IPS-18a (cell line): ENCODE data around the gene TSHZ2.

Experiments
- H3K27ac ChIP-seq: one replicate; pipeline ENCODE4 v1.5.1; 2013; ENCODE audit warnings: low read length
- H3K27me3 ChIP-seq: one replicate; pipeline ENCODE4 v1.6.1; 2013; ENCODE audit warnings: mild to moderate bottlenecking, low read length; ENCODE audit not compliant: control insufficient read depth, insufficient read depth
- H3K36me3 ChIP-seq: one replicate; pipeline ENCODE4 v1.6.1; 2013; ENCODE audit warnings: low read depth, low read length; ENCODE audit not compliant: control insufficient read depth
- H3K4me1 ChIP-seq: one replicate; pipeline ENCODE4 v1.6.1; 2013; ENCODE audit warnings: low read depth, low read length; ENCODE audit not compliant: control insufficient read depth
- H3K4me3 ChIP-seq: one replicate; pipeline ENCODE4 v1.5.1; 2013; ENCODE audit warnings: low read length
- H3K9ac ChIP-seq: one replicate; pipeline ENCODE4 v1.6.1; 2013; ENCODE audit warnings: mild to moderate bottlenecking, low read length, moderate library complexity
- H3K9me3 ChIP-seq: one replicate; pipeline ENCODE4 v1.6.1; 2013; ENCODE audit warnings: low read depth, low read length; ENCODE audit not compliant: control insufficient read depth

The TSHZ2 gene

DNA sequence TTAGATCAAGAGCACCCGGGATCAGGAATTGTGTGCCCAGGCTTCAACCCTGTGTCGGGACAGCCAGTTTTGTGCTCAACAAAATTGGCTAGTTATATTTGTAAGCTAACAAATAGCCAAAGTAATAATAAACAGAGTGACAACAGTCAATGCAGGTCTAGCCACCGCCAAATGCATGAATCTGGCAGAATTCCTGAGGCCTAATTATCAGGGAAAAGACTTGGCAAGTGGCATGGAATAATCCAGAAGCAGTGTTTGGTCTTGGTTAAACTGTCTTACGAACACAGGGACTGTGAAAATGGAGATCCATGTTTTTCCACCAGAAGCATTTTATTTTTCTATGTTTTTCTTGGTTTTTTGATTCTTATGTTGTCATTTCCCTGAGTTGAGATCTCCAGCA, 352.7 kb downstream of the TSHZ2 start:
- no peak overlapping the region for H3K4me3 ChIP-seq
- no peaks in the 10 kb centered on the region for H3K36me3 ChIP-seq
- no peak overlapping the region for H3K27ac ChIP-seq
- no peaks in the 10 kb centered on the region for H3K9me3 ChIP-seq
- no peak overlapping the region for H3K9ac ChIP-seq
- no peaks in the 10 kb centered on the region for H3K27me3 ChIP-seq
- peaks cover 12% of the 10 kb centered on the region for H3K4me1 ChIP-seq

DNA sequence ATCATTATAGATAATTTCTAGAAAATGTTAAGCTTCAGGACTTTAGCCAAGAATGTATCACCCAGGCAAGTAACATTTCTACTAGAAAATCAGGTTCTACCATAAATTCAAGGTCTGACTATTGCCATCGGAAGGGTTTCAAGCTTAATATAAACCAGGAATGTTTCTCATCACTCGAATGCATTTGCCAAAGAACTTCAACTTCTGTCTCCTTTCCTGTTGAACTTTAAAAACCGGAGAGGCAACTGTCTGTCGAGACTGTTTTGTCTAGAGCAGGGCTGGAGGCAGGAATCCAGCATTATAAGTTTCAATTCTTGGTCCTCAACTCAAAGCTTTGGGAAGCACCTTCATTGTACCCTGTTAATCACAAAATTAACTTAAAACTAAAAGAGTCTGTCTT, 356.8 kb downstream of the TSHZ2 start:
- Histone ChIP-seq H3K4me3 (no peak overlapping the region), H3K27ac (no peak overlapping the region), H3K9me3 (no peaks in the 10 kb centered on the region), H3K9ac (no peak overlapping the region), H3K4me1 (peaks cover 18% of the 10 kb centered on the region), H3K27me3 (no peaks in the 10 kb centered on the region), H3K36me3 (no peaks in the 10 kb centered on the region)

DNA sequence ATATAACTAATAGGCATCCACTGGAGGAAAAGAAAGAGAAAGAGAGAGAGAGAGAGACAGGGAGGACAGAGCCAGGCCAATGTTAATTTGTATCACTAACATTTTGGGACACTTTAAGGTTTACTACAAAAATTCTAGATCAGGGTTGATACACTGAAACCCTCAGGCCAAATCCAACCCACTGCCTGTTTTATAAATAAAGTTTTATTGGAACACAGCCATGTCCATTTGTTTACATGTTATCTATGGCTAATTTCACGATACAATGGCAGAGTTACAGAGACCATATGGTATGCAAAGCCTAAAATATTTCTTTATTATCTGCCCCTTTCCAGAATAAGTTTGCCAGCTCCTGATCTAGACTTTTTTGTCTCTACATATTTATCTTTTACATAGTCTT, 357.6 kb downstream of the TSHZ2 start:
- H3K27me3 ChIP-seq = no peaks in the 10 kb centered on the region
- H3K36me3 ChIP-seq = no peaks in the 10 kb centered on the region
- no peak overlapping the region for H3K27ac ChIP-seq

DNA sequence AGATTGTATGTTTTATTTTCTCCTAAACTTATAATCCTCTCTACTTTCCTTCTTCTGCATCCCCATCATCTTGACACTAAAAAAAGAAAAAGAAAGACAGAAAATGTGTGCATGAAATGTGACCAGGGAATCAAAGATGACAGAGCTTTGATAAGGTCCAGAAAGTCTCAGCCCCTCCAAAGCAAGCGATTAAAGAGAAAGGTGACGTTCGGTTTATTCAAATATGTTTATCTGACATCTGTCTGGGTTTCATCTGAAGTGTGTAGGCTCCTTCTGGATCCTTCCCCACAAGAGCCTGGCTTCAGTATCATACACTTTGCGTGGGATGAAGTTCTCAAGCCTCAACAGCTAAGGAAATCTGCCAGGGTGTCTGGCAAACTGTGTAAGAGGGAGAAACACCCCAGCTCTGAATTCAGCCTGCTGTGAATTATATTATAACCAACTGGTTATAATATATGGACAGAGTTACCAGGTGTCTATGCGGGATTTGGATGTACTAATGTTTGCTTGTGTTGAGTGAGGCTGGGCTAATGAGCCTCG, 358.5 kb downstream of the TSHZ2 start:
- Histone ChIP-seq H3K27ac (no peak overlapping the region), H3K36me3 (no peaks in the 10 kb centered on the region), H3K9me3 (no peaks in the 10 kb centered on the region), H3K4me1 (peaks cover 18% of the 10 kb centered on the region), H3K9ac (no peak overlapping the region), H3K4me3 (no peak overlapping the region), H3K27me3 (no peaks in the 10 kb centered on the region)

More for the DNA sequence above, 357.6 kb downstream of the TSHZ2 start:
- no peak overlapping the region for H3K9ac ChIP-seq
- no peak overlapping the region for H3K4me3 ChIP-seq
- peaks cover 18% of the 10 kb centered on the region for H3K4me1 ChIP-seq
- H3K9me3 ChIP-seq = no peaks in the 10 kb centered on the region

DNA sequence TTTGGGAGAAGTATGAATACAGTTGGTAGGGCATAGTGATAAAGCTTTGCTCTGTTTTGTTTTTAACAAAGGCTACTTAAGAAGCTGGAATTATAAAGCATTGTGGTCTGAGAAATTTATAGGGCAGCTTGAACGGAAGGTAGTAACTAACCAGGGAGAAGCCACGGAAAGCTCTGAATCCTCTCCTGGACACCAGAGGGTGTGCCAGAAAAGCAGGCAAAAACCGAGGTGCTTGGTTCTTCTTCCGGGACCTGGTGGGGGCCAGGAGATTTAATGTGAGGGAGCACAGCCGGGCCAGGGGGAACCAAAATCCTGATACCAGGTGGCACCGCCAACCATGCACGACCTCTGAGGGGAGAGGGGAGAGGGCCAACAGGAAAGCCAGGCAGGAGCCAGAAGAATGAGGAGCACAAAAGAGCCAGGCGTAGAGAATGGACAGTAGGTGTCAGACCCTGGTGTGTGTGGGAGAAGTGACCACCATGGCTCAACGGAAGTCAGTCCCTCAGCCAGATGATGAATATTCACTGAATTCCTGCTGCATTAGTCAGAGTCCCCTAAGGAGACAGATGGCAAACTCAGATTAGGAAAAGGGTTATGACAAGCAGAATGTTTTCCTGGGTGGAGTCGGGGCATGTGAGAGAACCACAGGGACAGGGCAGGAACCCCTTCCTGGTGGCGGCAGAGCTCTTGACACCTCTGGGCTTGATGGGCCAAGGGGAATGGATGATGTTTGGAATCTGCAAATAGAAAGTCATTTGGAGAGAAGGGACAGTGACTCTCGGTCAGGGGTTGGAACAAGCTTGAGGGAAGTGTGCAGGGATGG, 359.2 kb downstream of the TSHZ2 start:
- H3K4me3 ChIP-seq = no peak overlapping the region
- no peak overlapping the region for H3K27ac ChIP-seq
- no peaks in the 10 kb centered on the region for H3K36me3 ChIP-seq
- peaks cover 18% of the 10 kb centered on the region for H3K4me1 ChIP-seq
- H3K9ac ChIP-seq = no peak overlapping the region
- H3K9me3 ChIP-seq = no peaks in the 10 kb centered on the region
- H3K27me3 ChIP-seq = no peaks in the 10 kb centered on the region

DNA sequence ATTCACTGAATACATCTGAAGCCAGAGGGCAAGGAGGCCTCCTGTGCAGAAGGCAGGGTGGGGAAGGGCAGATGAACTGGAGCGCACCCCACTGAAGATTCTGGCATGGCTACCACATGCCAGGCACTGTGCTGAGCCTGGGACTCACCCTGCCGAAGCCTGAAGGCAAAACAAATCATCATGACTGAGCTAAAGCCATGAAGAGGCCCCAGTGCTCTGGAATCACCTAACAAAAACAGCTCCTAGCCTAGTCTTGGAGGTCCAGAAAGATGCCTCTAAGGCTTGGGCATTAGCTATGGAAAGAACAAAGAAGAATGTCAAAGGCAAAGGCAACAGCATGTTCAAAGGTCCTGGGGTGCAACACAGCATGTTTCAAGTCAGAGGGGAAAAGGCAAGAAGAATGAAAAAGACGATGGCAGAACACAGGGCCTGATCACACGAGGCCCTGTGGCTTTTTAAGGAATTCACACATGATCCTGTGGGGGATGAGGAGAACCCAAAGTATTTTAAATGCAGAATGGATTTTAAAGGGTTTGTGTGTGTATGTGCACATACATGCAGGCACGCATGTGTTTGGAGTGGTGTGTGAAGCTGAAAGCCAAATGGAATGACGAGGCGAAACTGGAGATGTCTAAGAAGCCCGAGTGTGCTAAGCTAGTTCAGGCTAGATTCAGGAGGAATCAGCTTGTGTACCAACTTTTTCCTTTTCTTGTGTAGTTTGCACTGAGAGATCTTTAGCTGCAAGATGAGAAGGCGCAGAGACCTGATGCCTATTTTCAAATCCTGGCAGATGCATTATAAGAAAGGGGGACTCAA, 360.1 kb downstream of the TSHZ2 start:
- H3K9ac ChIP-seq = no peak overlapping the region
- peaks cover 18% of the 10 kb centered on the region for H3K4me1 ChIP-seq
- no peak overlapping the region for H3K27ac ChIP-seq
- no peaks in the 10 kb centered on the region for H3K9me3 ChIP-seq
- no peaks in the 10 kb centered on the region for H3K27me3 ChIP-seq
- H3K36me3 ChIP-seq = no peaks in the 10 kb centered on the region
- H3K4me3 ChIP-seq = no peak overlapping the region

DNA sequence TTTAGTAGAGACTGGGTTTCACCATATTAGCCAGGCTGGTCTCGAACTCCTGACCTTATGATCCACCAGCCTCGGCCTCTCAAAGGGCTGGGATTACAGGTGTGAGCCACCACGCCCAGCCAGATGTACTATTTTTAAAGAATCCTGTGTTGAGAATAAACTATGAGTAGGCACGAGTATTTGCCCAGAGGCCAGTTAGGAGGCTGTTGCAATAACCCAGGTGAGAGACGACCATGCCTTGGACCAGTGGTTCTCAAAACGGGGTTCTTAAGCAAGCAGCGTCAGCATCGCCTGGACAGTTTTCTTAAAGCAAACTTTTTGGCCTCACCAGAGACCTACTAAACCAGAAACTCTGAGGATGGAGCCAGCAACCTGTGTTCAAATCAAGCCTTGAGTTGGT, 362.7 kb downstream of the TSHZ2 start:
- Histone ChIP-seq H3K4me1 (peaks cover 6% of the 10 kb centered on the region), H3K4me3 (no peak overlapping the region), H3K9me3 (no peaks in the 10 kb centered on the region), H3K27ac (no peak overlapping the region), H3K9ac (no peak overlapping the region), H3K27me3 (no peaks in the 10 kb centered on the region), H3K36me3 (no peaks in the 10 kb centered on the region)

DNA sequence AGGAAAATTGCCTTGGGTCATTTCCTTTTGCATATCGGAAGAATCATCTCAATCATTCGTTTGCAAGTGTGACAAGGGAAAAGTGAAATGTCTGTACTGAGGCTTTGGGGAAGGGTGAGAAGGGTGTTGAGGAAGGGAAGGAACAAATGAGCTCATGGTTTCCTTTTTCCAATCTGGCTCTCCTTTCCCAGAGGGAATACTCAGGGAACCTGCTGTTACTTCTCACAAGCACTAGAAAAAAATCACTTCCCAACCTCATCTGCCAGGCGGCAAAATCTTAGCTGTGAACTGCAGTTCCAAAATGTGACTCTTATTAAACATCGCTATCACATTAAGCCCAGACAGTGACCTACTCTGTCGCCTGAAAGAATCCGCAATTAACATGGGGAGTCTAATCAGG, 363.4 kb downstream of the TSHZ2 start:
- H3K4me1 ChIP-seq = peaks cover 6% of the 10 kb centered on the region
- H3K9me3 ChIP-seq = no peaks in the 10 kb centered on the region
- no peaks in the 10 kb centered on the region for H3K36me3 ChIP-seq
- H3K9ac ChIP-seq = no peak overlapping the region
- H3K27ac ChIP-seq = no peak overlapping the region
- no peak overlapping the region for H3K4me3 ChIP-seq
- H3K27me3 ChIP-seq = no peaks in the 10 kb centered on the region

DNA sequence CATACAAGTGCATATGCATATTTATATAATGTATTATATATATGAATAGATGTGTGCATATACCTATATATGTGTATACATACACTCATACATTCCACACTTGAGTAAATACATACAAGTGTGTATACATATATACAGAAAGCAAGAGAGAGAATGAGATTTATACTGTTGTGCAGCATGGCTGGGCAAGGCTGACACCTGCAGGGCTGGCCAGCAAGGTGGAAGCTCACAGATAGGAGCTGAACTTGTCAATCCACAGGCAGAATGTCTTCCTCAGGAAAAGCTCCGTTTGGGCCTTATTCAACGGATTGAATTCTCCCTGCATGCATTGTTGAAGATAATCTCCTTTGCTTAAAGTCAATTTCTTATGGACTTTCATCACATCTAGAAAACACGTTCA, 364.7 kb downstream of the TSHZ2 start:
- no peaks in the 10 kb centered on the region for H3K4me1 ChIP-seq
- H3K36me3 ChIP-seq = no peaks in the 10 kb centered on the region
- no peaks in the 10 kb centered on the region for H3K9me3 ChIP-seq
- H3K27me3 ChIP-seq = no peaks in the 10 kb centered on the region
- H3K4me3 ChIP-seq = no peak overlapping the region
- no peak overlapping the region for H3K9ac ChIP-seq
- no peak overlapping the region for H3K27ac ChIP-seq

DNA sequence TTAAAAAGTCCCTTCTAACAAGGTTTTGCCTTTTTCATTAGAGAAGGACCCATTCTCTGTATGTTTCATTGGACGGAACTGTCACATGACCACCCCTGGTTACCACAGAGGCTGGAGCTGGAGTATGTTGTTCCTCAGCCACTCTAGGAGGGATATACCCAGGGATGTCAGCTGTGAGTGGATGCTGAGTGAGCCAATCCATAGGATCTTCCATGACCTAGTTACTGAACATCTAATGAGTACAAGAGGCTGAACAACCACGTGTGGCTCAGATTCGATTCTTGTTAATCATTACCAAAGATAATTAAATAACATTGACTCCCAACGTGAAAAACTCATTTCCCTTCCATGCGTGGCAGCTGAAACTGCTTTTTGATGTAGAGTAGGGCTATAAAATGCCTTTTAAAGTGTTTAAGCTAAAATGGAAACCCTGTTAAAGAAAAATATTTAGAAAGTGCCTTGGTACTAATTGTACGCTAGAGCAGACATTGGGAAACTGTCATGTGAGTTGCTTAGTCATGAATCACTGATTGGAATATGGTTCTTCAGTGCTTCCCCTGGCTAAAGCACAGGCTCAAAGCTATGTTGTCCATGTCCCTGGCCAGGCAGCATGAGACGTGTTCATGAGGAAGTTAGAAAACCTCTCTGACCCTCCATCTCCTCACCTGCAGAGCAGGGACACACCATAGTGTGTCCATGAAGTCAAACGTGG, 365.4 kb downstream of the TSHZ2 start:
- no peak overlapping the region for H3K9ac ChIP-seq
- no peak overlapping the region for H3K4me3 ChIP-seq
- H3K36me3 ChIP-seq = no peaks in the 10 kb centered on the region
- no peak overlapping the region for H3K27ac ChIP-seq
- no peaks in the 10 kb centered on the region for H3K4me1 ChIP-seq
- H3K27me3 ChIP-seq = no peaks in the 10 kb centered on the region
- no peaks in the 10 kb centered on the region for H3K9me3 ChIP-seq

DNA sequence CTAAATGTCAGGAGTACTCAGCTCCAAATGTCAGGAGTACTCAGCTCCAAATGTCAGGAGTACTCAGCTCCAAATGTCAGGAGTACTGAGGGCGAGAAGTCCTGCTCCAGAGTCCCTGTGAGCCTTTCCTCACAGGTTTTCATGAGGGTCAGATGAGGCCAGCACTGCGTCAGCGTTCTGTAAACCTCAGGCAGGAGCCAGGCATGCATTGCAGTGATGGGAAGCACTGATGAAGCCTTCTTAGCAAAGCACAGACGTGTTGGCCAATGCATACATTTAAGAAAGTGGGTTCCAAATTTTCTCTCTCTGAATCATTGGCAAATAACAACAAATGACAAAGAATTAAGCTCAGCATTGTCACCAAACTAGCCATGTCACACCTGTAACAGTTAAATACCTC, 366.6 kb downstream of the TSHZ2 start:
- Histone ChIP-seq H3K9me3 (no peaks in the 10 kb centered on the region), H3K27me3 (no peaks in the 10 kb centered on the region), H3K9ac (no peak overlapping the region), H3K27ac (no peak overlapping the region), H3K36me3 (no peaks in the 10 kb centered on the region), H3K4me3 (no peak overlapping the region), H3K4me1 (no peaks in the 10 kb centered on the region)
